DMS 273 (cell line): ENCODE measurements around the gene RTTN.

Experiments used
- DNase-seq: peaks from one replicate; lab custom pipeline; 2025; ENCODE audit not compliant: unreplicated experiment; lab: John Stamatoyannopoulos, UW

RTTN gene

GRCh38 chr18:70028734-70029133, 176.8 kb downstream of the RTTN start:
- no peak for DNase-seq

GRCh38 chr18:70028084-70028483, 177.4 kb downstream of the RTTN start:
- no peak for DNase-seq

- DNase-seq: no peak
Measured at GRCh38 chr18:70025580-70025979, 179.9 kb downstream of the RTTN start.

- DNase-seq: no peak
Measured at GRCh38 chr18:70024829-70025228, 180.7 kb downstream of the RTTN start.

- no peak for DNase-seq
Measured at GRCh38 chr18:70024093-70024492, 181.4 kb downstream of the RTTN start.

- DNase-seq: no peak
Measured at GRCh38 chr18:70022636-70023035, 182.9 kb downstream of the RTTN start.

- DNase-seq: no peak
Measured at GRCh38 chr18:70021498-70021897, 184.0 kb downstream of the RTTN start.

GRCh38 chr18:70021043-70021442, 184.4 kb downstream of the RTTN start:
- no peak for DNase-seq

GRCh38 chr18:70019991-70020390, 185.5 kb downstream of the RTTN start:
- no peak for DNase-seq

GRCh38 chr18:70019136-70019535, 186.4 kb downstream of the RTTN start:
- DNase-seq: no peak

- DNase-seq: no peak
Measured at GRCh38 chr18:70015127-70015526, 190.4 kb downstream of the RTTN start.

GRCh38 chr18:70005580-70005979, 199.9 kb downstream of the RTTN start:
- no peak for DNase-seq

- DNase-seq: no peak
Measured at GRCh38 chr18:70004696-70005095, 200.8 kb downstream of the RTTN start.

- DNase-seq: no peak
Measured at GRCh38 chr18:69999656-70000055, 205.8 kb downstream of the RTTN start.

- DNase-seq: no peak
Measured at GRCh38 chr18:69998523-69998987, 206.9 kb downstream of the RTTN start.

GRCh38 chr18:69996951-69997798, 208.3 kb downstream of the RTTN start:
- DNase-seq: no peak

- DNase-seq: no peak
Measured at GRCh38 chr18:69996417-69996816, 209.1 kb downstream of the RTTN start.

GRCh38 chr18:69995774-69996173, 209.7 kb downstream of the RTTN start:
- DNase-seq: no peak

- DNase-seq: peak; percentile 52
Measured at GRCh38 chr18:69992776-69993175, 212.7 kb downstream of the RTTN start.

- no peak for DNase-seq
Measured at GRCh38 chr18:69987870-69988269, 217.6 kb downstream of the RTTN start.

- DNase-seq: no peak
Measured at GRCh38 chr18:69985239-69985638, 220.2 kb downstream of the RTTN start.

- no peak for DNase-seq
Measured at GRCh38 chr18:69982417-69982816, 223.1 kb downstream of the RTTN start.

- no peak for DNase-seq
Measured at GRCh38 chr18:69981948-69982347, 223.5 kb downstream of the RTTN start.
